ENCODE measurements around the gene CMTM7. TPM values are rescaled to one million over a fixed set of nuclear protein-coding genes. Genes with fewer than 3 reads are reported as not detected.
"Not testable (repeated sequence)": the region's sequence is repeated elsewhere in the genome, so short reads cannot be mapped to it uniquely, and the experiment has no call there.

The CMTM7 gene
- polyA plus RNA-seq, 1 donor: 18.4 TPM

DNA sequence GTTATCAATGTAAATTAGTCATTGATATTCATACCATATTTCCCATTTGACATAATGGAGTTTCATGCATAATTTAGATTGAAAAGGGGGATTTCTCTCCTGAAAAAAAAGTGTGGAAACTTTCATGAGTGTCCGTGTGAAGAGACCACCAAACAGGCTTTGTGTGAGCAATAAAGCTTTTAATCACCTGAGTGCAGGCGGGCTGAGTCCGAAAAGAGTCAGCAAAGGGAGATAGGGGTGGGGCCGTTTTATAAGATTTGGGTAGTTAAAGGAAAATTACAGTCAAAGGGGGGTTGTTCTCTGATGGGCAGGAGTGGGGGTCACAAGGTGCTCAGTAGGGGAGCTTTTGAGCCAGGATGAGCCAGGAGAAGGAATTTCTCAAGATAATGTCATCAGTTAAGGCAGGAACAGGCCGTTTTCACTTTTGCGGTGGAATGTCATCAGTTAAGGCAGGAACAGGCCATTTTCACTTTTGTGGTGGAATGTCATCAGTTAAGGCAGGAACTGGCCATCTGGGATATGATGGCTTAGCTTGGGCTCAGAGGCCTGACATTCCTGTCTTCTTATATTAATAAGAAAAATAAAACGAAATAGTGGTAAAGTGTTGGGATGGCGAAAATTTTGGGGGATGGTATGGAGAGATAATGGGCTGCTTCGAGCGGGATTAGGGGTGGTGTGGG, 69.3 kb downstream of the CMTM7 start:
- not testable (repeated sequence) for DNase-seq

- not testable (repeated sequence) for DNase-seq
Observed at GRCh38 chr3:32462191-32462986, 70.7 kb downstream of the CMTM7 start.

DNA sequence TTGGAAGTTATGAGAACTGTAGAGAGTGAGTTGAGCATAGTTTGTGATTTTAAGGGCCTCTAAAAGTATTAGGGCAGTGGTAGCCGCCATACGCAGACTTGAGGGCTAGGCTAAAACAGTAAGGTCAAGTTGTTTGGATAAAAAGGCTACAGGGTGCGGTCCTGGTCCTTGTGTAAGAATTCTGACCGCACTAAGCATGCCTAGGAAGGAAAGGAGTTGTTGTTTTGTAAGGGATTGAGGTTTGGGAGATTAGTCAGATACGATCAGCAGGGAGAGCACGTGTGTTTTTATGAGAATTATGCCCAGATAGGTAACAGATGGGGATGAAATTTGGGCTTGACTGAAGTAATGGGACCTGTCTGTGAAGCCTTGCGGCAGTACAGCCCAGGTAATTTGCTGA, 71.8 kb downstream of the CMTM7 start:
- not testable (repeated sequence) for DNase-seq

DNA sequence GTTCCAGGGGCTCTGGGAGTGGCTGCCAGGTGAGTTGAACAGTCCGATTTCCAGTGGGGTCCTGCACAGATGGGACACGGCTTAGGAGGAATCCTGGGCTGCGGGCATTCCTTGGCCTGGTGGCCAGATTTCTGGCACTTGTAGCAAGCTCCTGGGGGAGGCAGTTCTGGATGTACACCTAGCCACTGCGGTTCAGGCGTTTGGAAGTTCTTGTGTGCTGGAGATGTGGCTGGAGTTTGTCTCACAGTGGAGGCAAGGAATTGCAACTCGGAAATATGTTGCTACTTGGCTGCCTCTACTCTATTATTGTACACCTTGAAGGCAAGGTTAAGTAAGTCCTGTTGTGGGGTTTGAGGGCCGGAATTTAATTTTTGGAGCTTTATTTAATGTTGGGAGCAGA, 73.1 kb downstream of the CMTM7 start:
- not testable (repeated sequence) for DNase-seq

GRCh38 chr3:32466808-32467207, 75.2 kb downstream of the CMTM7 start:
- not testable (repeated sequence) for DNase-seq

- DNase-seq: peak; percentile 80
Observed at GRCh38 chr3:32467333-32468070, 75.8 kb downstream of the CMTM7 start.

DNA sequence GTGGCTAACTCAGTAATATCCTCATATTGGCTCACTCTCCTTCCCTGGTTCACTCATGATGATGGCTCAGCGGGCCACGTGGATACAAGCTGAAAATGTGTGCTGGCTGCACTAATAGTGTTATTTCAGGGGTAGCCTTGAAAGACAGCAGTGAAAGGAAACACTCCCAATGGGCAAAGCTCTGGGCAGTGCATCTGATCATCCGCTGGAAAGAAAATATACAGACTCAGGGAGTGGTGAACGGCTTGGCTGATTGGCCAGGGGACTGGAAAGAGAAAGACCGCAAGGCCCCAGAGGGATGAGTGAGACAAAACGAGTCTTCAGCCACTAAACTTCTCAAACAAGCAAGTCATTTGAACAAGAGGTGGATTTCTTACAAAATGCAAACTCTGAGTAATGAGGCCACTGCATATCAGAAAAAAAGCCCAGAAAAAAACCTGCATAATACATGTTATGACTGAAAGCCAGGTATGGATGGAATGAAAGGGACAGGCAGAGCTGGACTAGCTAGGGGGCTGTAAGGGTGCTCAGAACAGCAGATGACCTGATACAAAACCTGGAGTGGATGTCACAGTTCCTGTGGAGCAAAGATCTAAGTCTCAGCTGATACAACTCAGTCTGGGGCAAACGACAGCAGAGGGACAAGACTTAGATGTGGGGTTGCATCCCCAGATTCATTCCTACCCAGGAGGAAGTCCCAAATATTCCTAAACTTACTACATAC, 77.7 kb downstream of the CMTM7 start:
- no peak for DNase-seq

DNA sequence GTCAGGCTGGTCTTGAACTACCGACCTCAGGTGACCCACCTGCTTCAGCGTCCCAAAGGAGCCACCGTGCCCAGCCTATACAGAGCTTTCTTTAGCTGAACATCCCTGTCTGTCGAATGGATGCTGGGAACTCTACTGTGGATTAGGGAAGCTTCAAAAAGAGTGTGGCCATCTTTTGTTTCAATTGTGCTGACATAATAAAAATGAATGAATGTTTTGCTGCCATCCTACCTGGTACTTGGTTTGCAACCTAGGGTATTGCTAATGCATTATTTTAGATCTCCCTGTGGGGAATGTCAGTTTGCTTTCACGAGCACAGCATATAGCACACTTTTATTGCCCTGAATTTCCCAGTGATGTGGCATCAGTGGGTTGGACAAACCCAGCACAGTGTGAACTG, 78.7 kb downstream of the CMTM7 start:
- DNase-seq: no peak

DNA sequence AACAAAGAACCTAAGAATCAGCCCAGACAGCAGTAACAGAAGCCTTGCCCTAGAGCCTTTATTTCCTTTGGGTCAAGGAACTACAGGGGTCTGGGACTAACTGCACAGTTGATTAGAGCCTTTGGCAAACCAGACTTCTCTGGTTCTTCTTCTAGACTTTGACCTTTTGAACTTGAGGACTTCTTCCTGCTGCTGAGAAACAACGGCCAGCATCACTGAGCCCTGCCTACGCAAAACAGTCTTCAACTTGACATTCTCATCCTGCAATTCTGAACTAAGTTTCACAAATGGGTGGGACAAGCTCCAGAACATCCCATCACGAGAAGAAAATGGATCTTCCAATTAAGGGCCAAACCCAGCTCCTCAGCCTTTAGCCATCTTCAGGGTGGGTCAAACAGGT, 79.6 kb downstream of the CMTM7 start:
- DNase-seq: no peak

- not testable (repeated sequence) for DNase-seq
Observed at GRCh38 chr3:32472151-32472550, 80.5 kb downstream of the CMTM7 start.

DNA sequence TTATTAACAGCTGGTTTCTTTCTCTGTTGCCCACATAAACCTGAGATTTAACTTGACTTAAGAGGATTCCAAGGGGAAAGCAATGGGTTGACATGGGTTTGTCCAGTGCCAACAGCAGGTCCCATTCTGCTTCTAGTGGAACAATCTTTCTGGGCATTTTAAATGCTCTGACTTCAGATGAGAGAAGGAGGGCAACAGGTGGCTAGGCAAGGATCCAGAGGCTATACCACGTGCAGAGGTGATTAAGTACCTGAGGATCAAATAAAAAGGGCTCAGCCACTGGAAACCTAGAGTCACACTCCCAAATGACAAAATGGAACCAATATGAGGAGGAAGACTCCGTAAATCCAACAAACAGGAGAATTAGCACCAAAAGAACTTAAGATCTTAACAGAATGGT, 82.5 kb downstream of the CMTM7 start:
- DNase-seq: no peak

GRCh38 chr3:32480604-32481003, 89.0 kb downstream of the CMTM7 start:
- no peak for DNase-seq

GRCh38 chr3:32481791-32482631, 90.4 kb downstream of the CMTM7 start:
- no peak for DNase-seq

GRCh38 chr3:32482693-32483092, 91.0 kb downstream of the CMTM7 start:
- no peak for DNase-seq

DNA sequence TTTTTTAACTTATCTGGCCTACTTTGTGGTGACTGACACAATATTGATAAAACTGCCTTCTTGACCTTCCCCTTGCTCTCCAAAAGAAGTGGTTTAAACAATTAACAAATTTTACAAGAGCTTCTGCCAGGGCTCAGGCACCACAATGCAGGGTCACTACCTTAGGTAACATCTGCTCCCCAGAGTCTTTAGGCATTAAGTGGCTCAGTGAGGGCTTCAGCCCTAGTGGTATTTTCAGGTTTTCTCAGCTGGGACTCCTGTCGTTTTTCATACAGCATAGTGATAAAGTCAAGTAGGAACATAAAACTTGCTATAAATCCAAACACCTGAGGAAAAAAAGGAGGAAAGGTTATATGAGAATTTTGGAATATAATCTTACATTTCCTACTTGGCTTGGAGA, 92.1 kb downstream of the CMTM7 start:
- DNase-seq: no peak

DNA sequence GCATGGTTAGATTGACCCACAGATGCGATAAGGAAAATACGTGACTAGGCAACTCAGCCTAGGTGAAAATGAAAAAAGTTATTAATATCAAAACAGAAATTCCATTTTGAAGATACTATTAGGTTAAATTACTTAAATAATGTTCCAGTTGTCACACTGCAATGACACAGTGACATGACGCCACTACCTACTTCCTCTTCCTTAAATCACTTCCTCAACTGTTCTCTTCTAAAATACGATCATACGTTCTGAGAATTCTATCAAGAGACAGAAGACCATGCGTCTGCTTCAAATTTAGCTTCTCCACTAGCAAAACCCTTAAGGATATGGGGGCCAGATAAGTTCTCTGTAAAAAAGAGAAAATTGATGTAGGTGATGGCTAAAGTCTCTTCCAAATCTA, 92.8 kb downstream of the CMTM7 start:
- no peak for DNase-seq

DNA sequence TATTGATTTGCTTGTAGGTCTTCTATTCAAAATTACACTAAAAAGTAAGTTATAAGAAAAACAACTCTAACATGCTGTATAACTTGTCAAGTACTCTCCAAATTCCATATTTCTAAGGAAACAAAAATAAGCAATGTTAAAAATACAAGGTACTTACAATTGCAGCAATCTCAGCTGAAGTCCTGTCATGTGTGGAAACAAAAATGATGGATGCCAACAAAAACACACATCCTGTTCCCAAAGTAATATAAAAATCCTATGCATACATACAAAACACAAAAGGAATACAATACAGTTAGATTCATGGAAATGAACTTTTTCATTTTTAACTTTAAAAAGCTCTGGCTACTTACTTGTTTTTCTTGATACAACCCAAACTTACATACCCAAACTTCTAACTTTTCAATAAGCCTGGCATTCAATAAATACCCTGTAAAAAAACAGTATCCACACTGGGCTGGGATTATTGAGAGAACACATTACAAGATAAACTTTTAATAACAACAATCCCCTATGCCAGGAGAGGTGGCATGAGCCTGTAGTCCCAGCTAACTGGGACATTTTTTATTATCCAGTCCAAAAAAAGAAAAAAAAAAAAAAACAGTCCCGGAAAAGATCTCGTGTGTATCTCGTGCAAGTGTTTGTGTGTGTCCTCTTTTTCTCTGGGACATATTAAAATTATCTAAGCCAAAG, 96.3 kb downstream of the CMTM7 start:
- DNase-seq: no peak

DNA sequence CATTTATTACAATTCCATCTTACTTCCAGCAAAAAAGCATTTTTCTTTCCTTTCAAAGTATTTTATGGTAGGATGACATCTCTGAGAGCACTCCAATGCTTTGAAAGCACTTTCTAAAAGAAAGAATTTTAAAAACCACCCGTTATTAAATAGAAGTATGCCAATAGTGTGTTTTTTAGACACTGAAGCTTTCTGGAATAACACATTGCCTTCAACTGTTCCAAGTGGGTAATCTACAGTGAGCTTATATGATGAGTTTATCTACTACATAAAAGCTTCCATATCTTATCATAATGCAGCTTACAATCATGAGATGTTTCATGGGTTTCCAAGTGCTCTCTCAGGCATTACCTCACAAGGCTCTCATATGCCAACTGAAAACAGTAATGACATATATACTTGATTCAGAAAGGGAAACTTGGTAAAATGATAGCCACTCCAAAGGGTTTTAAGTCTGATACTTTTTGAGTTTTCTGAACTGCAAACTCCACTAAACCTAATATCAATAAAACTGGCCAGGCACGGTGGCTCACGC, 96.9 kb downstream of the CMTM7 start:
- no peak for DNase-seq

DNA sequence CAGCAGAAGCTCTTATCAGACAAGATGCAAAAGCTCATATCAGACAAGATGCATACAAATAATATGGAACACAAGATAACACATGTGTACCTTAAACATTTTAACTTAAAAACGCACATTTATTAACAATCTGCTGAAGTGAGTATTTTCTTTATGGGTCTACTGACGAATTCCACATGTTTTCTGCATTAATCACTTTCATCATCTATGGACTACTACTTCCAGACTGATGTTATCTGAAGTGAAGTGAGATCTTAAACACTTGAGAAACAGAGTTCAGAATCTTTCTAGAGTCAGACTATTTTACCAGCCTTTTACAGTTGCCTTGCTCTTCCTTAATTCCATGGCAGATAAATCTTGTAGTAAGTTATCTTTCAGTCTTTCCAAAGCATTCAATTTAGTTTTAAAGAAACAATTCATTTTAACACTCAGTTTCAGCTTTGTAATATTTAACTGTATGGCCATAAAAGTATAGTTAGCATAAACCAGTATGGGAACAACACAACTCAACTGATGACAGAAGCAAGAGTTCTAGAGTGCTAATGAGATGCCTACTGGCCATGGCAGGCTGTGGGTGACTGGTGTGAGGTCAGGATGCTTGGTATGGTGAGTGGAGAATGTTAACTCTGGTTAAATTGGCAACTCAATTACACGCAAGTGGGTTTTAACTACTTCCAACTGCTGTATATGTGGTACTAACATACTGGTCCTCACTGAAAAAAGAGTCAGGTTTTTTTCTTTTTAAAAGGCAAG, 101.2 kb downstream of the CMTM7 start:
- no peak for DNase-seq

Data from hindlimb muscle (tissue), 1 donor.